GM19438 (cell line): ENCODE data around the gene AFF3.
"Not testable (repeated sequence)": the region's sequence is repeated elsewhere in the genome, so short reads cannot be mapped to it uniquely, and the experiment has no call there.

Source experiments
- ATAC-seq: cut with Tn5 transposase; IDR thresholded peaks from one replicate; pipeline ENCODE4 v1.9.1; 2021; ENCODE audit warnings: low read depth; ENCODE audit not compliant: unreplicated experiment

AFF3 gene

GRCh38 chr2:100109986-100110613 lies 32.3 kb downstream of the AFF3 start:
- no peak for ATAC-seq

DNA sequence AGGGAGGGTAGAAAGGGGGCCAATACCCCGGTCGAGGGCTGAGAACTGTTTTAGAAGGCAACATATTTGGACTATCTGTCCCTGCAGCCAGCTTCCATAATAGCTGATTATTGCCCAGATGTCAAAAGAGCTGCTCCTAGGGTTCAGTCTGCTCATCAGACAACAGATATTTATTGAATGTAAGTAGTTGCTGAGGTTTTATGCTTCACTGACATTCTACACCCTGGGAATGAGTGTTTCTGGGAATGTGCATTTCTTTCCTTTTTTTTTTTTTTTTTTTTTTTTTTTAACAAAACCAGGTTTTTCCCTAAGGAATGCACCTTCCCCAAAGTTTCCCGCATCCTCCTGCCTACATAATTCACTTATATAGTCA lies 33.8 kb downstream of the AFF3 start:
- ATAC-seq: not testable (repeated sequence)

DNA sequence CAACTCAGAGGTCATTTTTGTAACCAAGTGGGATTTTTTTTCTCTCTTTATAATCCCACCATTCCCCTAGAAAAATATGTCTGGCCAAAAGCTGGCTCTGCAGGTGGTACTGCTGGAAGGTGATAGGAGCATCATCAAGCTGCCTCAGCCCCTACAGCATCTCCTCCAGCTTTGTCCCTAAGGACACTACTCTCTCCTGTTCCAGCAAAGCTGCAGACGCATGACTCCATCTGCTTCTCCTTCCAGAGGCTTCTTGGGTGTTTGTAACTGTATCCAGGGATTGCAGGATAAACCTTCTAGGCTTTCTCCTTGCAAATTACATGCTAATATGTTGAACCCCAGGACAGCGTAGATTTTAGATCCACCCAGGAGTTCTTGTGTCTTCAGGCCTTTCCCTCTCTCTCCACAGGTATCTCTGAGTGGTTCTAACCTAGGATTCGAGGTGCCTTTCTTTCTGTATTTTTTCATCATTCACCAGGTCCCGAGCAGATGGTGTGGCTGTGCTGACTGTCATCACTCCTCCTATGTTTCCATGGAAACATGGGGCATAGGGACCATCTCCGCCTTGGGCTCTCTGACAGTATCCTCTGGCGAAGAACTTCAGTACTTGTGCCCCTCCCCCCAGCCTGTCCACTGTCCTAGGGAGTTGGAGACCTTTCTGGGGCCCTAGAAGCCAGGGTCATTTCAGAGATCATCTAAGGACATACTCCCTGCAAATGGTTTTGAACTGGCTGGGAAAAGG lies 34.3 kb downstream of the AFF3 start:
- no peak for ATAC-seq

GRCh38 chr2:100107440-100107839 lies 35.0 kb downstream of the AFF3 start:
- no peak for ATAC-seq

DNA sequence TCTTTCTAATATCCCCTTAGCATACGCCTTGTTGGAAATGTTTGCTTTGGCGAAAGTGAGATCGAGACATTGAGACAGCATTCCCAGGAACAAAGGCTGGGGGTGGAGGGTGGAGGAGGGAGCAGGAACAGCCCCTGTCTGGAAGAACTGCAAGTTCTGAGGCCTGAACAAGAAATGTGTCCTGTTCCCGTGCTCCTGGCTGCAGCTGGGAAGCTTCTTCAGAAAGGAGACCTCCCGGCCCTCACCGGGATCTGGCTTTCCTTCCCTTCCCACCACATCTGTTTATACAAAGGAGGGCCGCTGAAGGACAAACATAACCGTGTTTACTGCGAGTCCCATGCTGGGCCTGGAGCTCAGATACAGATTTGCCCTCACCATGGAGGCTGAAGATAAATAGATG lies 35.9 kb downstream of the AFF3 start:
- no peak for ATAC-seq

- no peak for ATAC-seq
Measured at GRCh38 chr2:100105678-100106054, 36.7 kb downstream of the AFF3 start.

DNA sequence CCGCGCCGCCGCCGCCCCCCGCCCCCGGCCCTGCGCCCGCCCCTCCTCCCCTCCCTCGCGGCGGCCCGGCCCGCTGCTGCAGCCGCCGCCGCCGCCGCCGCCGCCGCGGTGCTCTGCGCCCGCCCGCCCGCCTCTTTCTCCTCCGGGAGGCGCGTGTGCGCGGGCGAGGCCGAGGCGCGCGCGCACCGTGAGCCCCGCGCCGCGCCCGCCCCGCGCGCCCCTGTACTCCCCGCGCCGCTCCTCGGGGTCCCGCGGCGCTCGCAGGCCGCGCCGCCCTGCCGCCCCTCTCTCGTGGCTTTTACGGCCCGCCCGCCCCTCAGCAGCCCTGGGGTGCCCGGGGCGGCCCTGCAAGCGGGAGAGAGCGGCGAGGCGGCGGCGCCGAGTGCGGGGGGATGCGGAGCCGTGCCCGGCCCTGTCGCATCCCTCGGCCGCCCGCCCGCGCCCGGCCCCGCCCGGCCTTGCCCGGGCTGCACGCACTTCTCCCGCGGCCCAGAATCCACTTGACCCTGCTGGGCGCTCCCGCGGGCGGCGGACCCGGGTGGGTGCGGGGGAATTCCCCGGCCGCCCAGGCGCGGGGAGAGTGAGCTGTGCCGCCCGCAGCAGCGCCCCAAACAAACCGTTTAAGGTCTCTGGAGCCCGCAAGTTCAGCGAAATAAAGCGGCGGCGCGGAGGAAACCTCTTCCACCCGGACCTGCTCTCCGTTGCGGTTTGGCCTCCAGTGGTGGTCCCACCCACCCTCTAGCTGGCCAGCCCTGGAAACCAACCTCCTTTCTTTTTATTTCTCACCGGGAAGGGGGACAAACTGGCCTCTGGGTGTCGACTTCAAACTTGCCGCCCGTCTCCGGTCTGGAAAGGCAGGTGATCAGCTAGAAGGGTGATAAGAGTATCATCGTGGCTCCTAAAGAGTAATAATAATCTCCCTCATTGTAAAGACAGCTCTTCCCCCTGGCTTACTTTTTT lies 37.4 kb downstream of the AFF3 start:
- ATAC-seq: no peak

- not testable (repeated sequence) for ATAC-seq
Measured at GRCh38 chr2:100104265-100104664, 38.1 kb downstream of the AFF3 start.

DNA sequence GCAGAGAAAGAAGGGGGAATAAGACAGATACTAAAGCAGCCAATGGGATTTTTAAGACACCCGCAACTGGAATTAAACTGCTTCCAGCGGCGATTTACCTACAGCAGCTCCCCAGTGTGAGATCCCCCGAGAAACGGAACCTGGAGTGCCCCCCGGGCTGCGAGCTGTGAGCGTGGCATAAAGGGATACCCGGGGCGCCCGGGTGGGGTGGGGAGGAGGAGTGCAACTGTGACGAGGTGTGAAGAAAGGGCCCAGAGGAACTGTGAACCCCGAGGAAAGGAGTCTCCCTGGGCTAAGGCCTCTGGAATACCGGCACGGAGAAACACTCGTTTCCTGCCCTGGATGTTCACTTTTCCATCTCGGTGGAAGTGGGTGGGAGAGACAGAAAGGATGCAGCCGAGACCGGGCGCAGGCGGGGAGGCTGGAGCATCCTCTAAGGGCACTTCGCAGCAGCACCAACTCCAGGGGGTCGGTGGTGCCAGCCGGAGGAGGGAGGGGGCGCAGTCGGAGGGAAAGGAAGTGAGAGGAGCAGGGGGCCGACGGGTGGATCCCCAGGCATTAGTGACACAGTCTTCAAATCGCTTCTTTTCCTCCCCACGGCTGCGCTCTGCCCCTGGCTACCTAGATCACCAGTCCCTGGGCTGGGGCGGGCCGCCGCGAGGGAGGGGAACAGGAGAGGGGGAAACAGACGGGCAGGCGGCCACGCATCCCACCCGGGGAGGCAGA lies 38.7 kb downstream of the AFF3 start:
- not testable (repeated sequence) for ATAC-seq

- ATAC-seq: not testable (repeated sequence)
Measured at GRCh38 chr2:100102466-100103180, 39.8 kb downstream of the AFF3 start.

DNA sequence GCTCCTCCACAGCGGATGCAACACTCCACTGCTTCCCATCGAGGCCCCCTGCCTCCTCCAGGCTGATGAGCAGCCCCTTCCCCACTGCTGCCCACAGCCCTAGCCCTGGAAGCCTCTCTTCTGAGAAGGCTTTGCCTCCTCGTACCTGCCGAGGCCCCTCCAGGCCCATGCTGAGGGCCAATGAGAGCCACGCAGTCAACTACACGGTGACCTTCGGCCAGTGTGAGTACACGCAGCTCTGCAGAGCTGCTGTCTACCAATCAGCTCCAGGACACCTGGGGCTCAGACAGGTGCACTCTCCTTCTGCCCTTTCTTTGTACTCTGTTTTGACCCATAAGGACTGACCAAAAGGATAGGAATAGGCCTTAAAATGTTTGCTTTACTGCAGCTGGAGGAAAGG lies 43.5 kb downstream of the AFF3 start:
- ATAC-seq: not testable (repeated sequence)

DNA sequence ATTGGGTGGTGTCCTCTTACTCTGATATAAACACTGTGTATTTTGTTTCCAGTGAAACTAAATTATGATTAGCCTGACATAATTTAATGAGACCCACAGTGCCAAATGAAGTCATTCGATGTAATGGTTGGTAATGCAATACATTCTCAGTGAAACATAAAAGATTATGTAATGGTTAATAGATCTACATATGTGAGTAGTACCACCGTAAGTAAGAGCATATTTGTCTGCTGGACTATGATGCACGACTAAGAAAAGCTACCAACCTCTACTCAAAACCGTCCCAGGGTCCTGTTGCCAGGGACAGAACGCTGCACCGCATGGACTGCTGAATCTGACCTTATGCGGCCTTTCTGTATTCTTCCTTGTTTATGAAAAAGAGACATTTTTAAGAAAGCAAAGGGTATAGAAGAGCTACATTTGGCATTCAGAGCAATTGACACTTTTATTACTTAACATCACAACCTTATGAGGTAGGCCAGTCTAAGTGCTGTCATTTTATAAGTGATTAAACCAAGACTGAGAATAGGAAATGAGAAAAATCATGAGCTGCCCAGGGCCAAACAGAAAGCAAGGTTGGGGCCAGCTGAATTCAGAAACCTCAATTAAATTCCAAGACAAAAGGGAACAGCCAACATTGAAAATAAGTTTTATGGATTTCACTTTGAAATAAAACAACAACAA lies 44.6 kb downstream of the AFF3 start:
- not testable (repeated sequence) for ATAC-seq

GRCh38 chr2:100095845-100096244 lies 46.5 kb downstream of the AFF3 start:
- ATAC-seq: not testable (repeated sequence)

GRCh38 chr2:100091807-100092206 lies 50.6 kb downstream of the AFF3 start:
- ATAC-seq: not testable (repeated sequence)

DNA sequence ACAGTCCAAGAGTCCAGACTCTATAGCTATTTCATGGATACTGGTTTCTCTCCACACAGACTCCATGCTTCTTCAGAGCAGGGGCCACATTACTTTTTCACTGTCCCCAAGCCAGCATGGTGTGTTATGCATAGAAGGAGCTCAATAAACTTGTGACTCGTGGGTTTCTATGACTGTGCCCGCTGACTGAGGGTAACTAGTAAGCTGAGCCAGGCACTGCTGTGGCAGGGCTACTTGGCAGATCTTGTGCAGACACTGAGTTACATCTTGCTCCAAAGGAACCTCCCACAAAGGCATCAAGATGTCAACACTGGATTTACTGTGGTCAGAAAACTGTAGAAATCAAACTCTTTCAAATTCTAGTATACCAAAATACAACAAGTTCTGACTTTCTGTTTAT lies 56.6 kb downstream of the AFF3 start:
- ATAC-seq: not testable (repeated sequence)

- ATAC-seq: not testable (repeated sequence)
Measured at GRCh38 chr2:100083421-100084216, 58.8 kb downstream of the AFF3 start.

DNA sequence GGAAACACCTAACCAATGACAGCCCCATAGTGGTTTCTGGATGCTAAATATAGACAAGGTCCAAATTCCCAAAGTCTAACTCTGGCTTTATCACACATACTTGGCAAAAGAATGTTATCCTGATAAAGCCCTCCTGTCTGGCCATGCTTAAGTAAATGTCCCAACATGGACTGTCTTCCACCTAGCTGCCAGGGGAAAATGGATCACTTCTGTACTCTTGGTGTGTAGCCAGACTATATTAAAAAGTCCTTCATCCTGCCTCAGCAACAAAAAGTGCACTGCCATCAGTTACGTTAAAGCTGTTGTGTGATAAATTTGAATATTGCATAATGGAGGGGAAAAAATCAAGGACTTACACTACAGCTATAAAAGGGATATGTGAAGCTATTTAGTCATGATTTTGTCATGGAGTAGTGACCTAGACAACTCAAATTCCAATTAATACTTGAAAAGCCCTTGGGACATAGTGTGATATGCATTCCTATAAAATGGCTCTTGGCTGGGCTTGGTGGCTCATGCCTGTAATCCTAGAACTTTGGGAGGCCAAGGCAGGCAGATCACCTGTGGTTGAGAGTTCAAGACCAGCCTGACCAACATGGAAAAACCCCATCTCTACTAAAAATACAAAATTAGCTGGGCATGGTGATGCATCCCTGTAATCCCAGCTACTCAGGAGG lies 60.0 kb downstream of the AFF3 start:
- ATAC-seq: not testable (repeated sequence)

DNA sequence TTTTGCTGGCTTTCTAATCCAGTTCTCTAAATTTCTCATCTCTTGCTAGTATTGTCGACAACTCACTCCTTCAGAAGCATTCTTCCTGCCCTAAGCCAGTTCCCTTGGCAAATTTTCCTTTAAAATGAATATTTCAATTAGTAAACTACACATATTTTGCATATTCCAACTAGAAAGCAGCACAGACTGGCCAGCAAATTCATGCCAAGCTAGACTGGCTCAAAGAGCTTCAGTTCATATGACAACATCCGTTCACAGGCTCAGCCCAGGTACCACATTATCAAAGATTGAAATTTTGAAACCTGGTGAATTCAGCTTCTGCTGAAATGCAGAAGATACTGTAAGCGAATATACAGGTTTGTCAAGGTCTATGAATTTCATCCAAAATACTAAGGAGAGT lies 64.5 kb downstream of the AFF3 start:
- no peak for ATAC-seq
